Measurements from ENCODE around the gene ANKFY1.

DNA sequence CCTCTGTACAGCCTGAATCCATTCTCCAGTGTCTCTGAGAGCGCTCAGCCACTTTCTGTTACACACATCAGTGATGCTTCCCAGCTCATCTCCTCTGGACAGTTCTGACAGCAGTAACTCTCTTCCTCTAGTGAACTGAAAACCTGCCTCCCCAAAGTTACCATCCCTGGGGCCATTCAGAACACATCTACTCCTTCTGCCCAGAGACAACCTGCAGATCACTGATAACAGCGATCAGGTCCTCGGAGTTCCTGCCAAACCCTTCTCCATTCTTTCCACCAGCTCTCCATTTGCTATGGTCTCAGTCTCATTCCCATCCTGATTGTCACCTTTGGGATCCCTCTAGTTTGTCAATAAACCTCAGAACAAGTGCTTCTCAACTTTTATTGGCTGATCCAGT is 128.3 kb downstream of the ANKFY1 start:
- TF ChIP-seq POLR2A (IDR thresholded peaks at IDR 0.05), result no peak
- no peak for TF ChIP-seq CTCF (IDR thresholded peaks at IDR 0.05 in 4 of 5, conservative IDR thresholded peaks at IDR 0.05 in 1 of 5)

Data from gastrocnemius medialis (tissue), 4 donors.